ENCODE data around the gene GRK2.

GRK2 gene

DNA sequence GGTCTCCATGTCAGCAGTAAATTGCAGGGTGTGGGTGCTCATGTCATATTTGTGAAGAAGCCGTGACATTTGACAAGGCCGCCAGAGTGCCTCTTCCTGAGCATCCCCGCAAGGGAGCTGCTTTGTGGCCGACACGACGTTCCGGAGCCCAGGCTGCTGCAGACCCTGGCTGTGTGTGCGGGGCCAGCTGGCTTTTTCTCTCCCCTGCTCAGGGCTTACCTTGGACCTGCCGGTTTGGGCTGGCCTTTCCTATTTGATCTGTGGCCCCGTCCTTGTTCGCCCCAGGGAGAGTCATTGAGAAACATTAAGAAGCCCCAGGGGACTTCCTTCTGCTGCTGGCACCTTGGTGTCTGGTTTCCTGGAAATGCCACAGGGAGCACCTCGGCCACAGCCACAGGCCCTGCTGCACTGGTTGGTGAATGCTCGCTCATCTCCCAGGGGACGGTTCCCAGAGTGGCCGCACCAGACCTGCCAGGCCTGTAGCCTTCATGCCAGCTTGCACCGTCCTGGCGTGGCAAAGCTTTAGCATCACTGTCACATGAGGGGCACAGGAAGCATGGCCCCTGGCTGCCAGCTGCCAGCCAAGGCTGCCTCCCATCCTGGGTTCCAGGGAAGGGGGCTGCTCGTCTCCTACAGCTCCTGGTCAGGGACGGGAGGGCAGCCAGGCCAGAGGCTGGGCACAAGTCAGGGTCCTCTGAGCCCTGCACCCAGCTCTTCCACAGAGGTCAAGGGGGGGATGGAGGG, 5.4 kb downstream of the GRK2 start:
- peak overlapping the region; percentile 41 for H2BK5ac ChIP-seq (ENCODE audit: low read length)
- H3K4me1 ChIP-seq (ENCODE audit: control insufficient read depth in 2 of 2, insufficient read depth in 1 of 2, low read depth in 1 of 2, low read length in 2 of 2), result peaks cover 26 to 40% of the 10 kb centered on the region in 2 donors
- peak overlapping the region; percentile 88 for H3K9ac ChIP-seq (ENCODE audit: low read depth, low read length, poor library complexity)
- H2AK5ac ChIP-seq (ENCODE audit: low read depth, low read length), result peak overlapping the region; percentile 66
- no peak overlapping the region for H2BK120ac ChIP-seq (ENCODE audit: low read depth, low read length)
- H3K27ac ChIP-seq (replicated peaks; ENCODE audit: low read length), result no peak overlapping the region
- H3K4ac ChIP-seq (ENCODE audit: low read length), result no peak overlapping the region
- H3K4me2 ChIP-seq (ENCODE audit: insufficient read depth, low read length, poor library complexity, severe bottlenecking), result no peak overlapping the region
- DNase-seq (ENCODE audit: low spot score), result no peak
- no peak overlapping the region for H3K4me3 ChIP-seq (ENCODE audit: low read length in 2 of 2)
- H2BK15ac ChIP-seq (ENCODE audit: low read length), result no peak overlapping the region
- no peaks in the 10 kb centered on the region for H3K9me3 ChIP-seq (replicated peaks in 1 of 2; ENCODE audit: control insufficient read depth in 2 of 2, insufficient read depth in 1 of 2, low read depth in 1 of 2, low read length in 2 of 2)
- H3K14ac ChIP-seq (ENCODE audit: low read length), result no peak overlapping the region
- H3K36me3 ChIP-seq (replicated peaks in 1 of 2; ENCODE audit: control insufficient read depth in 2 of 2, insufficient read depth in 2 of 2, low read length in 2 of 2), result peaks cover 9 to 51% of the 10 kb centered on the region in 2 donors
- no peak overlapping the region for H2AFZ ChIP-seq (ENCODE audit: low read length)
- no peak overlapping the region for H2BK12ac ChIP-seq (ENCODE audit: low read length)
- peak overlapping the region; percentile 21 for H3K18ac ChIP-seq (ENCODE audit: low read length)
- no peak overlapping the region for H4K8ac ChIP-seq (ENCODE audit: low read depth, low read length)
- peak overlapping the region; percentile 38 for H4K91ac ChIP-seq (ENCODE audit: low read depth, low read length, poor library complexity)
- H3K27me3 ChIP-seq (ENCODE audit: control insufficient read depth in 3 of 3, insufficient read depth in 3 of 3, low read depth in 1 of 3, low read length in 3 of 3), result no peaks in the 10 kb centered on the region
- WGBS, 2 donors (ENCODE audit: extremely low coverage in 2 of 2, insufficient read length in 2 of 2, insufficient replicate concordance in 1 of 2), result no CpG with 5 or more reads among the region's 19 CpGs
- H3K23ac ChIP-seq (ENCODE audit: low read depth, low read length, poor library complexity), result peak overlapping the region; percentile 52
- peaks cover 40% of the 10 kb centered on the region for H3K79me1 ChIP-seq (ENCODE audit: low read depth, low read length)

DNA sequence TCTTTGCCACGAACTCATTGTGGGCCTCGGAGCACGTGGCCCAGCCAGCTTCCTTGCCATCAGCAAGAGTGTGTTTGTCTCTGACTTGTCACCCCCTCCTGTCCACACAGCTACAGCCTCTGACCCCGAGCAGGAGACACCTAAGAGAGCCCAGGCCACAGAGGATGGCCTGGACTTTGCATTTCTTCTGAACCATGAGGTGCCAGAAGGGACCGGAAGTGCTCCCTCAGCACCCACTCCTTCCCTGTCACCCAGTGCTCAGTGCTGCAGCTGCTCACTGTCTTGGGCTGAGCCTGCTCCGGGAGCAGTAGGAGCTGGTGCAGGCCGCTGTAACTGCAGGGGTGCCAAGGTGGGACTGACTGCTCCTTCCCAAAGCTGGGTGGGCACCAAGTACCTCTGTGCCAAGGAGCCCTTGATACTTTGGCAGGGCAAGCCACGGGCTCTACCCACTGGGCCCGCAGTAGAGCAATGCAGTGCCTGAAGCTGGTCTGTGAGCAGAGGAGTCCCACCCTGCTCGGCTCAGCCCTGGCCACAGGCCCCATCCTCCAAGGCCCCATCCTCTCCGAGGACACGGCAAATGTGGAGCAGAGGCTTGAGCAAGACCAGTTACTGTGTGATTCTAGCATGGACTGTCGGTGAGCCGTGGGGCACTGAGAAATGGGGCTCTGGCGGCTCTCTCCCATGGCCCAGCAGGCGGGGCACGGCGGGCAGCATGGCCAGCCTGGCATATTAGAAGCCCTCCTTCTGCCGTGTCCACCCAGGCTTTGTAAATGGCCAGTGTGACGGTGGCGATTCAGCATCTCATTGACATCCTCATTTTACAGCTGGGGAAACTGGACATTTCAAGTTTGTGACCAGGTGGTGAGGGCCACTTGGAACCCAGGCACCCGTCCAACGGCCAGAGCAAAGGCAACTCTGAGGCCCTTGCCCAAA, 6.3 kb downstream of the GRK2 start:
- no CpG with 5 or more reads among the region's 23 CpGs for WGBS, 2 donors (ENCODE audit: extremely low coverage in 2 of 2, insufficient read length in 2 of 2, insufficient replicate concordance in 1 of 2)
- Histone ChIP-seq H3K4ac (ENCODE audit: low read length) (no peak overlapping the region), H2BK15ac (ENCODE audit: low read length) (no peak overlapping the region), H3K36me3 (replicated peaks in 1 of 2; ENCODE audit: control insufficient read depth in 2 of 2, insufficient read depth in 2 of 2, low read length in 2 of 2) (peaks cover 9 to 50% of the 10 kb centered on the region in 2 donors), H3K79me1 (ENCODE audit: low read depth, low read length) (peaks cover 40% of the 10 kb centered on the region), H4K91ac (ENCODE audit: low read depth, low read length, poor library complexity) (peak overlapping the region; percentile 38), H4K8ac (ENCODE audit: low read depth, low read length) (no peak overlapping the region), H3K18ac (ENCODE audit: low read length) (no peak overlapping the region), H3K27me3 (ENCODE audit: control insufficient read depth in 3 of 3, insufficient read depth in 3 of 3, low read depth in 1 of 3, low read length in 3 of 3) (no peaks in the 10 kb centered on the region), H3K23ac (ENCODE audit: low read depth, low read length, poor library complexity) (peak overlapping the region; percentile 69), H2BK120ac (ENCODE audit: low read depth, low read length) (no peak overlapping the region), H3K4me3 (ENCODE audit: low read length in 2 of 2) (no peak overlapping the region), H2BK5ac (ENCODE audit: low read length) (peak overlapping the region; percentile 41), H3K4me1 (ENCODE audit: control insufficient read depth in 2 of 2, insufficient read depth in 1 of 2, low read depth in 1 of 2, low read length in 2 of 2) (peaks cover 27 to 39% of the 10 kb centered on the region in 2 donors), H3K14ac (ENCODE audit: low read length) (no peak overlapping the region), H3K4me2 (ENCODE audit: insufficient read depth, low read length, poor library complexity, severe bottlenecking) (no peak overlapping the region), H2AK5ac (ENCODE audit: low read depth, low read length) (no peak overlapping the region), H2BK12ac (ENCODE audit: low read length) (no peak overlapping the region), H3K27ac (replicated peaks; ENCODE audit: low read length) (no peak overlapping the region), H2AFZ (ENCODE audit: low read length) (no peak overlapping the region), H3K9me3 (replicated peaks in 1 of 2; ENCODE audit: control insufficient read depth in 2 of 2, insufficient read depth in 1 of 2, low read depth in 1 of 2, low read length in 2 of 2) (no peaks in the 10 kb centered on the region), H3K9ac (ENCODE audit: low read depth, low read length, poor library complexity) (peak overlapping the region; percentile 72)
- no peak for DNase-seq (ENCODE audit: low spot score)

DNA sequence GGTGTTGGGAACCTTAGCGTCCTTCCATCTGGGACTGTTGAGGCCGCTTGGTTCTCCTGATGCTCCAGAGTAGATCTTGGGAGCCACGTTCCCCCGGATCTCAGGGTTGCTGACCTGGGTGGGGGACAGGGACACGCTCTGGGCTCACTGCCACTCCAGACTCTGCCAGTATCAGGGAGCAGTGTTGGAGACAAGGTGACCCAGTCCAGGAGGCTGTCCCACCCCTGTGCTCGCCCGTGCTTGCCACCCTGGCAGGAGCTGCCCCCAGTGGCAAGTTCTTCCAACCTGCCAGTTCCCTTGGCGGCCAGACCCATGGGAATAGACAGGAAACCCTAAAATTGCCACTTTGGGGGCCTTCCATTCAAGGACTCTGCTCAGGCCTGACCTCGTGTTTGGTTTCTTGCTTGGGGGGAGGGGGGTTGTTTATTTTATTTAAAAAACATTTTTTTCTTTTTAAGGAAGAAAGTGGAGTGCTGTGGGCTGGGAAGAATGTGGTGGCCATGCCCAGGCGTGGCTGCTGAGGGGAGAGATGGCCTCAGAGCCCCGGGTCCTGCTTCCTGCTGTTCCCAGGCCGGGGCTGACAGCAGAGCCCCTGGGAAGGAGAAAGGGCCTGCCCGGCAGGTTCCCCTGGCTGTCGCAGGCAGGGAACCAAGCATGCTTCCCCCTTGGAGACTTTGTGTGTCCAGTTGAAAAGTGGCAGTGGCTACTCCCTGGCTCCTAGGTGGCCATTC, 7.2 kb downstream of the GRK2 start:
- Histone ChIP-seq H3K79me1 (ENCODE audit: low read depth, low read length) (peaks cover 33% of the 10 kb centered on the region), H3K4me1 (ENCODE audit: control insufficient read depth in 2 of 2, insufficient read depth in 1 of 2, low read depth in 1 of 2, low read length in 2 of 2) (peaks cover 30 to 37% of the 10 kb centered on the region in 2 donors), H3K4me3 (ENCODE audit: low read length in 2 of 2) (no peak overlapping the region), H3K23ac (ENCODE audit: low read depth, low read length, poor library complexity) (no peak overlapping the region), H4K8ac (ENCODE audit: low read depth, low read length) (no peak overlapping the region), H3K27me3 (ENCODE audit: control insufficient read depth in 3 of 3, insufficient read depth in 3 of 3, low read depth in 1 of 3, low read length in 3 of 3) (no peaks in the 10 kb centered on the region), H3K14ac (ENCODE audit: low read length) (no peak overlapping the region), H2BK15ac (ENCODE audit: low read length) (no peak overlapping the region), H2BK12ac (ENCODE audit: low read length) (no peak overlapping the region), H2AK5ac (ENCODE audit: low read depth, low read length) (no peak overlapping the region), H2AFZ (ENCODE audit: low read length) (no peak overlapping the region), H3K9ac (ENCODE audit: low read depth, low read length, poor library complexity) (peak overlapping the region; percentile 66), H2BK120ac (ENCODE audit: low read depth, low read length) (no peak overlapping the region), H3K4ac (ENCODE audit: low read length) (no peak overlapping the region), H3K18ac (ENCODE audit: low read length) (no peak overlapping the region), H4K91ac (ENCODE audit: low read depth, low read length, poor library complexity) (peak overlapping the region; percentile 59), H3K36me3 (replicated peaks in 1 of 2; ENCODE audit: control insufficient read depth in 2 of 2, insufficient read depth in 2 of 2, low read length in 2 of 2) (peaks cover 5 to 42% of the 10 kb centered on the region in 2 donors), H3K27ac (replicated peaks; ENCODE audit: low read length) (no peak overlapping the region), H2BK5ac (ENCODE audit: low read length) (no peak overlapping the region), H3K4me2 (ENCODE audit: insufficient read depth, low read length, poor library complexity, severe bottlenecking) (no peak overlapping the region), H3K9me3 (replicated peaks in 1 of 2; ENCODE audit: control insufficient read depth in 2 of 2, insufficient read depth in 1 of 2, low read depth in 1 of 2, low read length in 2 of 2) (no peaks in the 10 kb centered on the region)
- WGBS, 2 donors (ENCODE audit: extremely low coverage in 2 of 2, insufficient read length in 2 of 2, insufficient replicate concordance in 1 of 2), result no CpG with 5 or more reads among the region's 14 CpGs
- DNase-seq (ENCODE audit: low spot score), result no peak
